GM12878 (cell line): ENCODE results near the gene NXN. TPM values are rescaled to one million over a fixed set of nuclear protein-coding genes. Genes with fewer than 3 reads are reported as not detected.
"Not testable (repeated sequence)": the region's sequence is repeated elsewhere in the genome, so short reads cannot be mapped to it uniquely, and the experiment has no call there.

Experiments
- ATAC-seq: fragments of 200-7000 bp; cut with Tn5 transposase; 3 replicates; pipeline ENCODE4 v1.9.1; 2020; ENCODE audit warnings: mild to moderate bottlenecking, moderate library complexity
- BruUV-seq: library from RNA; stranded (reverse); fragments of 400-500 nt; replicated peaks from 2 replicates; lab custom pipeline; 2021; lab: Mats Ljungman, UMichigan
- CTCF ChIA-PET: fragments of 300-600 bp; sonication (Branson Sonifier 250); formaldehyde crosslinking; extraction: SDS; loops from one replicate; lab custom pipeline; 2021; ENCODE audit warnings: inconsistent platforms; lab: Yijun Ruan, JAX
- POLR2A ChIA-PET: fragments of 350-600 bp; formaldehyde crosslinking; extraction: SDS; loops from one replicate; lab custom pipeline; 2021; ENCODE audit warnings: inconsistent platforms; lab: Charles Lee
- RAD21 ChIA-PET: fragments of 300-600 bp; sonication (Branson Sonifier 250); formaldehyde crosslinking; loops from one replicate; lab custom pipeline; 2023; ENCODE audit warnings: antibody characterized with exemption; ENCODE audit not compliant: unreplicated experiment; lab: Charles Lee
- SMC1A ChIA-PET: fragments of 300-600 bp; sonication (Branson Sonifier 250); formaldehyde crosslinking; loops from one replicate; lab custom pipeline; 2023; ENCODE audit not compliant: unreplicated experiment, uncharacterized antibody; lab: Charles Lee
- DNase-seq: peaks from one replicate; pipeline ENCODE4 v3.0.0-alpha.2; 2011; ENCODE audit warnings: low read depth, low spot score
- FAIRE-seq: peaks from 3 replicates; lab custom pipeline; 2011; peaks lifted over from hg19 to GRCh38; lab: Jason Lieb, UNC
- H2AFZ ChIP-seq: 2 replicates; pipeline ENCODE4 v1.6.0; 2011; ENCODE audit warnings: low read depth, low read length, control low read depth; ENCODE audit not compliant: control insufficient read depth
- H3K27ac ChIP-seq: 2 replicates; pipeline ENCODE4 v1.5.1; 2011; ENCODE audit warnings: control low read depth; ENCODE audit not compliant: control insufficient read depth, insufficient read depth
- H3K27me3 ChIP-seq, 2 experiments: replicated peaks in 1 of 2; 2 replicates each; pipeline versions ENCODE4 v1.6.0 to v1.6.1; 2011; ENCODE audit warnings: low read length in 1 of 2; ENCODE audit not compliant: control insufficient read depth in 2 of 2, insufficient read depth in 2 of 2
- H3K36me3 ChIP-seq, 2 experiments: 2 replicates each; pipeline ENCODE4 v1.5.1; 2011; ENCODE audit warnings: low read length in 1 of 2; ENCODE audit not compliant: control insufficient read depth in 2 of 2, insufficient read depth in 2 of 2
- H3K4me1 ChIP-seq: 2 replicates; pipeline ENCODE4 v1.6.1; 2011; ENCODE audit warnings: mild to moderate bottlenecking, low read length, moderate library complexity, mixed read lengths; ENCODE audit not compliant: control insufficient read depth, insufficient read depth
- H3K4me2 ChIP-seq: 2 replicates; pipeline ENCODE4 v1.6.0; 2011; ENCODE audit warnings: control low read depth; ENCODE audit not compliant: control insufficient read depth, insufficient read depth
- H3K4me3 ChIP-seq: fragments of 200-600 bp; sonication (generic); 2 replicates; pipeline ENCODE4 v1.5.1; 2016
- H3K79me2 ChIP-seq: 2 replicates; pipeline ENCODE4 v1.6.0; 2011; ENCODE audit warnings: low read length; ENCODE audit not compliant: control insufficient read depth, insufficient read depth
- H3K9ac ChIP-seq: 2 replicates; pipeline ENCODE4 v1.8.0; 2011; ENCODE audit warnings: low read length, control low read depth, mixed read lengths; ENCODE audit not compliant: control insufficient read depth, insufficient read depth
- H3K9me3 ChIP-seq: replicated peaks from 3 replicates; pipeline ENCODE4 v1.5.1; 2011; ENCODE audit warnings: mild to moderate bottlenecking, low read length; ENCODE audit not compliant: control insufficient read depth, insufficient read depth
- H4K20me1 ChIP-seq: 2 replicates; pipeline ENCODE4 v1.6.0; 2011; ENCODE audit not compliant: control insufficient read depth, insufficient read depth
- BACH1 ChIP-seq: fragments of 450-650 bp; IDR thresholded peaks from 2 replicates; pipeline ENCODE4 v1.6.1; 2017; ENCODE audit warnings: mild to moderate bottlenecking, borderline replicate concordance
- BHLHE40 ChIP-seq, 2 experiments: fragments of 450-650 bp in 1 of 2; IDR thresholded peaks; 2 replicates each; pipeline ENCODE4 v1.6.1; 2011 to 2017; ENCODE audit warnings: low read depth in 2 of 2, borderline replicate concordance in 1 of 2, improper control_type of control experiment in 1 of 2, low read length in 1 of 2, mild to moderate bottlenecking in 1 of 2
- CHD4 ChIP-seq: fragments of 200-600 bp; sonication (generic); IDR thresholded peaks from 2 replicates; pipeline ENCODE4 v1.6.1; 2016; ENCODE audit warnings: mild to moderate bottlenecking
- CTCF ChIP-seq, 3 experiments: IDR thresholded peaks in 2 of 3; conservative IDR thresholded peaks in 1 of 3; 2 replicates each; pipeline ENCODE4 v1.5.1; 2011; ENCODE audit warnings: low read depth in 3 of 3, low read length in 3 of 3, mild to moderate bottlenecking in 3 of 3, control low read depth in 2 of 3, moderate library complexity in 2 of 3, inconsistent platforms in 1 of 3, mixed read lengths in 1 of 3; ENCODE audit not compliant: control insufficient read depth in 2 of 3, insufficient read depth in 1 of 3; ENCODE audit errors: extremely low read depth in 1 of 3
- MXI1 ChIP-seq: fragments of 150-350 bp; IDR thresholded peaks from 2 replicates; pipeline ENCODE4 v1.6.1; 2011; ENCODE audit warnings: low read depth, mild to moderate bottlenecking, inconsistent platforms, low read length, improper control_type of control experiment
- MYB ChIP-seq: fragments of 150-350 bp; IDR thresholded peaks from 2 replicates; pipeline ENCODE4 v1.6.1; 2014; ENCODE audit warnings: mild to moderate bottlenecking, low read depth, low read length, borderline replicate concordance
- POLR2A ChIP-seq: IDR thresholded peaks from 2 replicates; pipeline ENCODE4 v1.6.1; 2011; ENCODE audit warnings: low read depth, mild to moderate bottlenecking, low read length
- POLR2AphosphoS2 ChIP-seq: IDR thresholded peaks from 2 replicates; pipeline ENCODE4 v1.6.1; 2011; ENCODE audit warnings: low read depth, mild to moderate bottlenecking, low read length, improper control_type of control experiment, moderate library complexity
- RAD21 ChIP-seq: IDR thresholded peaks from 2 replicates; pipeline ENCODE4 v1.6.1; 2011; ENCODE audit warnings: mild to moderate bottlenecking, low read depth, low read length, moderate library complexity; ENCODE audit not compliant: insufficient read depth
- SMAD5 ChIP-seq: IDR thresholded peaks from 2 replicates; pipeline ENCODE4 v1.6.1; 2016; ENCODE audit warnings: antibody characterized with exemption, low read depth
- SREBF1 ChIP-seq: IDR thresholded peaks from 2 replicates; pipeline ENCODE4 v1.6.1; 2012; ENCODE audit warnings: mild to moderate bottlenecking, low read length
- ZNF622 ChIP-seq: fragments of 450-650 bp; IDR thresholded peaks from 2 replicates; pipeline ENCODE4 v1.6.1; 2017; ENCODE audit warnings: mild to moderate bottlenecking, inconsistent platforms
- WGBS: methylation state at CpG from one replicate; pipeline ENCODE4 v1.1.6; 2016; ENCODE audit warnings: low lambda C conversion rate; ENCODE audit not compliant: insufficient replicate concordance, insufficient coverage; ENCODE audit errors: missing lambda C conversion rate; 5-methylcytosine and 5-hydroxymethylcytosine counted together
- in situ Hi-C: fragments of 300-500 bp; cut with MboI; formaldehyde crosslinking; loops from 9 replicates; pipeline ENCODE4 v1.14.3; 2018; ENCODE audit warnings: mixed read lengths
- intact Hi-C: fragments of 100-400 bp; cut with micrococcal nuclease; formaldehyde crosslinking; loops from one replicate; pipeline ENCODE4 v1.14.2; 2022; ENCODE audit not compliant: unreplicated experiment
- polyA plus RNA-seq, 11 experiments: library from polyadenylated mRNA; depleted of rRNA in 4 of 11; unstranded in 6 of 11; stranded (reverse) in 5 of 11; fragments of >200 nt; fragmentation: Nextera tagmentation in 4 of 11; fragmentation: Illumina TruSeq in 1 of 11; extraction: Ambion mirVana in 4 of 11; extraction: Trizol in 1 of 11; gene quantifications; 1 replicate in 1 of 11; 2 replicates in 10 of 11; pipeline versions ENCODE4 v1.2.1 to v1.2.3, GENCODE V29; 2011 to 2016; ENCODE audit warnings: inconsistent platforms in 2 of 11, missing spikeins in 2 of 11, low read depth in 1 of 11
- total RNA-seq, 4 experiments: library from RNA; depleted of rRNA in 3 of 4; stranded (reverse); fragments of >200 nt in 3 of 4; fragmentation: Illumina TruSeq in 1 of 4; extraction: Trizol in 1 of 4; gene quantifications; 2 replicates each; pipeline versions ENCODE4 v1.2.1 to v1.2.3, GENCODE V29; 2013 to 2021

Gene NXN
- total and polyA plus RNA-seq, 10 of the 15 experiments (the other 5 are each of a cell fraction or from before 2014, with no cell fraction given) = 0.04 to 1.2 (median 0.30) TPM

GRCh38 chr17:830381-830780 is 149.2 kb downstream of the NXN start (continued):
- no peak for TF ChIP-seq BHLHE40 (IDR thresholded peaks at IDR 0.05; ENCODE audit: borderline replicate concordance in 1 of 2, low read depth in 2 of 2, low read length in 1 of 2)
- no peak for TF ChIP-seq SMAD5
- no peak for TF ChIP-seq MYB
- TF ChIP-seq BACH1 = no peak

- H3K4me3 ChIP-seq, H3K36me3 ChIP-seq, CTCF ChIA-PET, DNase-seq, H3K9ac ChIP-seq, BruUV-seq, H3K27ac ChIP-seq, H3K4me1 ChIP-seq, H2AFZ ChIP-seq, RAD21 ChIA-PET, intact Hi-C loops, SMC1A ChIA-PET, ATAC-seq, FAIRE-seq, POLR2A ChIA-PET, H3K9me3 ChIP-seq, H3K4me2 ChIP-seq, H3K79me2 ChIP-seq, H3K27me3 ChIP-seq, in situ Hi-C loops, H4K20me1 ChIP-seq: not testable (repeated sequence)
- WGBS = 54% methylated on average over 3 of the region's 3 CpGs
Measured at GRCh38 chr17:829614-830013, 150.0 kb downstream of the NXN start.

- intact Hi-C loops (no loop called here), in situ Hi-C loops (no loop called here)
- Histone ChIP-seq H3K79me2 (no peaks in the 10 kb centered on the region), H3K9ac (no peak overlapping the region), H3K27me3 (no peaks in the 10 kb centered on the region), H3K4me1 (no peaks in the 10 kb centered on the region; the same call in 1 of the 2 replicates), H2AFZ (no peak overlapping the region), H4K20me1 (no peaks in the 10 kb centered on the region), H3K4me2 (no peak overlapping the region), H3K36me3 (no peaks in the 10 kb centered on the region), H3K4me3 (no peak overlapping the region), H3K9me3 (no peaks in the 10 kb centered on the region; the same call in 2 of the 3 replicates), H3K27ac (no peak overlapping the region)
- DNase-seq = no peak
- 39% methylated on average over 5 of the region's 5 CpGs for WGBS
- RAD21 ChIA-PET = no interaction called here
- no peak for FAIRE-seq
- CTCF ChIA-PET = no interaction called here
- SMC1A ChIA-PET = no interaction called here
- BruUV-seq = no TSS peak
- no peak for TF ChIP-seq CHD4
- TF ChIP-seq MXI1 = no peak
- no peak for TF ChIP-seq CTCF (IDR thresholded peaks at IDR 0.05 in 2 of 3, conservative IDR thresholded peaks at IDR 0.05 in 1 of 3; ENCODE audit: control insufficient read depth in 2 of 3, extremely low read depth in 1 of 3, insufficient read depth in 1 of 3, low read depth in 3 of 3, low read length in 3 of 3)
- TF ChIP-seq ZNF622 = no peak
- TF ChIP-seq RAD21 = no peak
- no peak for TF ChIP-seq SREBF1
- no peak for TF ChIP-seq POLR2AphosphoS2
- no peak for TF ChIP-seq POLR2A
- POLR2A ChIA-PET = no interaction called here
- ATAC-seq = no peak
Measured at GRCh38 chr17:828761-829160, 150.8 kb downstream of the NXN start.
